Upper lobe of left lung (tissue), 6 donors: Measurements from ENCODE around the gene CXCL14. TPM values are rescaled to one million over a fixed set of nuclear protein-coding genes. Genes with fewer than 3 reads are reported as not detected.

Source experiments
- ATAC-seq, 2 donors: fragments of 200-7000 bp; cut with Tn5 transposase; one replicate each; pipeline ENCODE4 v1.9.1; 2022; ENCODE audit warnings: mild to moderate bottlenecking in 2 of 2, moderate library complexity in 2 of 2; ENCODE audit not compliant: low FRiP score in 2 of 2
- DNase-seq, 2 donors: peaks; one replicate each; pipeline ENCODE4 v3.0.0-alpha.2; 2019 to 2020
- H3K27ac ChIP-seq, 4 donors: fragments of 200-600 bp; sonication (generic); one replicate each; pipeline ENCODE4 v1.5.1; 2016 to 2019
- H3K27me3 ChIP-seq, 4 donors: fragments of 200-600 bp; sonication (generic); one replicate each; pipeline ENCODE4 v1.5.1; 2017 to 2019
- H3K36me3 ChIP-seq, 4 donors: fragments of 200-600 bp; sonication (generic); one replicate each; pipeline ENCODE4 v1.5.1; 2016 to 2019
- H3K4me1 ChIP-seq, 4 donors: fragments of 200-600 bp; sonication (generic); one replicate each; pipeline ENCODE4 v1.5.1; 2018 to 2019
- H3K4me3 ChIP-seq, 4 donors: fragments of 200-600 bp; sonication (generic); one replicate each; pipeline ENCODE4 v1.5.1; 2017 to 2019; ENCODE audit warnings: mild to moderate bottlenecking in 2 of 4, moderate library complexity in 1 of 4
- H3K9me3 ChIP-seq, 4 donors: fragments of 200-600 bp; sonication (generic); one replicate each; pipeline ENCODE4 v1.5.1; 2018 to 2019
- EP300 ChIP-seq, 4 donors: sonication (generic); formaldehyde crosslinking; IDR thresholded peaks; one replicate each; pipeline ENCODE4 v1.5.1; 2017; ENCODE audit warnings: antibody characterized with exemption in 4 of 4, control low read depth in 2 of 4
- POLR2A ChIP-seq, 4 donors: fragments of 450-650 bp; IDR thresholded peaks; one replicate each; pipeline ENCODE4 v1.5.1; 2016 to 2017; ENCODE audit warnings: antibody characterized with exemption in 4 of 4, mild to moderate bottlenecking in 2 of 4
- POLR2AphosphoS5 ChIP-seq, 2 donors: sonication (generic); formaldehyde crosslinking; IDR thresholded peaks; one replicate each; pipeline ENCODE4 v1.5.1; 2017; ENCODE audit warnings: antibody characterized with exemption in 2 of 2
- WGBS, 2 donors: methylation state at CpG; one replicate each; pipeline ENCODE4 v1.1.5; 2017 to 2018; 5-methylcytosine and 5-hydroxymethylcytosine counted together
- total RNA-seq, 6 donors: library from RNA; depleted of rRNA in 4 of 6; stranded (reverse); fragments of >200 nt in 4 of 6; gene quantifications; one replicate each; pipeline versions ENCODE4 v1.1.0 to v1.2.1, GENCODE V29; 2016 to 2021
- TF ChIP-seq, protein P1 (sequence below), 6 experiments: fragments of 450-650 bp in 4 of 6; fragments of 200-600 bp in 2 of 6; sonication (generic) in 2 of 6; IDR thresholded peaks; one replicate each; pipeline ENCODE4 v1.5.1; 2016 to 2019; ENCODE audit warnings: antibody characterized with exemption in 6 of 6
- donor health status: DM: no; HTN: no; CAD: no; lungs with moderate emphysema.
- donor health status: DM: no; HTN: yes; CAD: no; lungs with severe emphysema.

CXCL14 gene
- total RNA-seq, 6 donors from 2014 or later, result 0.15 to 5.5 (median 2.4) TPM; not detected in 2

DNA sequence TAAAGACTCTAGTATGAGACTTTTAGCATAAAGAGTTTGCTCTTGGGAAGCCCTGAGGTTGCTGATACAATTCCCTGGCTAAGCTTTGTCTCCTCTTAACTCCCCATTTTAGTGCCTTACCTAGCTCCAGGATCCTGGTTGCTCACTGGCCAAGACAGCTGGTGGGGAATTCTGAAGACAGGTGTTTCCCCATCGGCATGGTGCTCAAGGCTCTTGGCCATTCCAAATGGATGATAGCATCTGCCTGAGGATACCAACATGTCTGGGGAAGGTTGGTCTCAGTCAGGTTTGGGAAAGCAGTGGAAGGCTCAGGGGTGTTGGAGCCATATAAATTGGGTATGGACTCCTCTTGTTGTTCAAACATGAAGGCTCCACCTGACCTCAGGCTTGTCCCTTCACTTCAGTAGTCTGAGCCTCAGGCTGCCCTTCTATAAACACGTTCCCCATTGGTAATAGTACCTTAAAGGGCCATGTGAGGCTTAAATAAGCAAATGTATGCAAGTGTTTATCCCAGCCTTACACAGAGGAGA, 44.5 kb upstream of the CXCL14 start:
- TF ChIP-seq EP300 (IDR thresholded peaks at IDR 0.05) (no peak), POLR2A (IDR thresholded peaks at IDR 0.05) (no peak)
- TF ChIP-seq, protein P1, sequence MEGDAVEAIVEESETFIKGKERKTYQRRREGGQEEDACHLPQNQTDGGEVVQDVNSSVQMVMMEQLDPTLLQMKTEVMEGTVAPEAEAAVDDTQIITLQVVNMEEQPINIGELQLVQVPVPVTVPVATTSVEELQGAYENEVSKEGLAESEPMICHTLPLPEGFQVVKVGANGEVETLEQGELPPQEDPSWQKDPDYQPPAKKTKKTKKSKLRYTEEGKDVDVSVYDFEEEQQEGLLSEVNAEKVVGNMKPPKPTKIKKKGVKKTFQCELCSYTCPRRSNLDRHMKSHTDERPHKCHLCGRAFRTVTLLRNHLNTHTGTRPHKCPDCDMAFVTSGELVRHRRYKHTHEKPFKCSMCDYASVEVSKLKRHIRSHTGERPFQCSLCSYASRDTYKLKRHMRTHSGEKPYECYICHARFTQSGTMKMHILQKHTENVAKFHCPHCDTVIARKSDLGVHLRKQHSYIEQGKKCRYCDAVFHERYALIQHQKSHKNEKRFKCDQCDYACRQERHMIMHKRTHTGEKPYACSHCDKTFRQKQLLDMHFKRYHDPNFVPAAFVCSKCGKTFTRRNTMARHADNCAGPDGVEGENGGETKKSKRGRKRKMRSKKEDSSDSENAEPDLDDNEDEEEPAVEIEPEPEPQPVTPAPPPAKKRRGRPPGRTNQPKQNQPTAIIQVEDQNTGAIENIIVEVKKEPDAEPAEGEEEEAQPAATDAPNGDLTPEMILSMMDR (IDR thresholded peaks at IDR 0.05), result no peak
- ATAC-seq (no peak), DNase-seq (no peak)
- Histone ChIP-seq H3K4me3 (no peak overlapping the region), H3K36me3 (no peaks in the 10 kb centered on the region), H3K9me3 (peaks cover 0 to 15% (median 8%) of the 10 kb centered on the region in 4 donors), H3K27me3 (no peaks in the 10 kb centered on the region), H3K4me1 (no peaks in the 10 kb centered on the region), H3K27ac (no peak overlapping the region)
- 59 to 66% methylated on average over 2 of the region's 2 CpGs for WGBS, 2 donors

DNA sequence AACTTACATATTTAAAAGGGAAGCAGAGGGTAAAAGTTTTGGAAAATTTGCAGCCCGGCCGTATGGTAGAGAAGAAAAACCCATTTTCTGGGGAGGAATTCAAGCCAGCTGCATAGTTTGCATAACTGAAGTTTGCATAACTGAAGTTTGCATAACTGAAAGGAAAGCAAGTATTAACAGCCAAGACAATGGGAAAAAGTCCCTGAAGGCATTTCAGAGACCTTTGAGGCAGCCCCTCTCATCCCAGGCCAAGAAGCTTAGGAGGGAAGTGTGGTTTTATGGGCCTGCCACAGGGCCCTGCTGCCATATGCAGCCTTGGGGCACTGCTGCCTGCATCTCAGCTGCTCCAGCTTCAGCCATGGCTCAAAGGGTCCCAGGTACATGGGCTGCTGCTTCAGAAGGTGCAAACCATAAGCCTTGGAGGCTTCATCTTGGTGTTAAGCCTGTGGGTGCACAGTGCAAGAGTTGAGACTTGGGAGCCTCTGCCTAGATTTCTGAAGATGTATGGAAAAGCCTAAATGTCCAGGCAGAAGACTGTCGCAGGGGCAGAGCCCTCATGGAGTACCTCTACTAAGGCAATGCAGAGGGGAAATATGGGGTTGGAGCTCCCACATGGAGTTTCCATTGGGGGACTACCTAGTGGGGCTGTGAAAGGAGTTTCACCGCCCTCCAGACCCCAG, 36.9 kb upstream of the CXCL14 start:
- Histone ChIP-seq H3K9me3 (peaks cover 0 to 16% (median 8%) of the 10 kb centered on the region in 4 donors), H3K36me3 (no peaks in the 10 kb centered on the region), H3K27ac (no peak overlapping the region), H3K4me1 (no peaks in the 10 kb centered on the region), H3K4me3 (no peak overlapping the region), H3K27me3 (no peaks in the 10 kb centered on the region)
- DNase-seq, result no peak
- TF ChIP-seq EP300 (IDR thresholded peaks at IDR 0.05), result no peak
- no peak for TF ChIP-seq POLR2A (IDR thresholded peaks at IDR 0.05)
- TF ChIP-seq POLR2AphosphoS5 (IDR thresholded peaks at IDR 0.05), result no peak
- TF ChIP-seq, protein P1 (IDR thresholded peaks at IDR 0.05), result no peak
- 77 to 78% methylated on average over 4 of the region's 4 CpGs for WGBS, 2 donors
- no peak for ATAC-seq

DNA sequence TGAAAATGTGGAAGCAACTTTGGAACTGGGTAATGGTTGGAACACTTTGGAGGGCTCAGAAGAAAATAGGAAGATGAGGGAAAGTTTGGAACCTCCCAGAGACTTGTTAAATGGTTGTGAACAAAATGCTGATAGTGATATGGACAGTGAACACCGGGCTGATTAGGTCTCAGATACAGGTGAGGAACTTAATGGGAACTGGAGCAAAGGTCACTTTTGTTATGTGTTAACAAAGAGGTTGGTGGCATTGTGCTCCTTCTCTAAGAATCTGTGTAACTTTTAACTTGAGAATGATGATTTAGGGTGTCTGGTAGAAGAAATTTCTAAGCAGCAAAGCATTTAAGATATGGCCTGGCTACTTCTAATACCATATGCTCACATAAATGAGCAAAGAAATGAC, 36.4 kb upstream of the CXCL14 start:
- H3K4me3 ChIP-seq, result no peak overlapping the region
- ATAC-seq, result no peak
- no peaks in the 10 kb centered on the region for H3K4me1 ChIP-seq
- 76 to 80% methylated on average over 1 of the region's 1 CpG for WGBS, 2 donors
- H3K27ac ChIP-seq, result no peak overlapping the region
- H3K27me3 ChIP-seq, result no peaks in the 10 kb centered on the region
- TF ChIP-seq POLR2A (IDR thresholded peaks at IDR 0.05), result no peak
- no peak for TF ChIP-seq POLR2AphosphoS5 (IDR thresholded peaks at IDR 0.05)
- TF ChIP-seq, protein P1 (IDR thresholded peaks at IDR 0.05), result no peak
- TF ChIP-seq EP300 (IDR thresholded peaks at IDR 0.05), result no peak
- no peaks in the 10 kb centered on the region for H3K36me3 ChIP-seq
- H3K9me3 ChIP-seq, result peaks cover 0 to 16% (median 8%) of the 10 kb centered on the region in 4 donors
- DNase-seq, result no peak

DNA sequence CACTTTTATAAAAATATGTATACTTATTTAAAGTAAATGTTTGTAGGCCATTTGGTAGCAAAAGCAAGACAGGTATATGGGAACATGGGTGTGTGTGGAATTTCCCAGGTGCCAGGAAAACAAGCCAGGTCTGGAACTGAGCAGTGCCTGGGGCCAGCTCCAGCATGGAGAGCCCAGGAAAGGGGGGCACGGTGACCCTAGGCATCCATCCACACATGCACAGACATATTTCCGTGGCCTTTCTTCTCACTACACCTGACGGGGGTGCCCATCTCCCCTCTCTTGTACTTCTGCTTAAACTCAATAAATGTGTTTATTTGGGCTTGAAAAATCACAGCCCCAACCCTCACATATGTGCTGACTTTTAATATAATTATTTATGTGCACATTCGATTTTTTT, 31.2 kb upstream of the CXCL14 start:
- ATAC-seq (no peak), DNase-seq (no peak)
- Histone ChIP-seq H3K4me1 (no peaks in the 10 kb centered on the region), H3K27me3 (no peaks in the 10 kb centered on the region), H3K9me3 (no peaks in the 10 kb centered on the region), H3K27ac (no peak overlapping the region), H3K4me3 (no peak overlapping the region), H3K36me3 (no peaks in the 10 kb centered on the region)
- WGBS, 2 donors, result 62 to 71% methylated on average over 4 of the region's 4 CpGs
- TF ChIP-seq EP300 (IDR thresholded peaks at IDR 0.05) (no peak), POLR2AphosphoS5 (IDR thresholded peaks at IDR 0.05) (no peak), POLR2A (IDR thresholded peaks at IDR 0.05) (no peak)
- TF ChIP-seq, protein P1 (IDR thresholded peaks at IDR 0.05), result no peak
